Keratinocyte (primary cell): ENCODE data around the gene ACTN1. TPM values are rescaled to one million over a fixed set of nuclear protein-coding genes. Genes with fewer than 3 reads are reported as not detected.

ENCODE experiments used
- DNase-seq: peaks from one replicate; pipeline ENCODE4 v3.0.0-alpha.2; 2011; ENCODE audit warnings: low read depth, missing footprints, low spot score
- FAIRE-seq: peaks from 2 replicates; lab custom pipeline; 2011; peaks lifted over from hg19 to GRCh38; lab: Jason Lieb, UNC
- H2AFZ ChIP-seq: 2 replicates; pipeline ENCODE4 v1.6.0; 2012; ENCODE audit warnings: low read length, control low read depth, inconsistent platforms; ENCODE audit not compliant: control insufficient read depth
- H3K27ac ChIP-seq: 2 replicates; pipeline ENCODE4 v1.5.1; 2011; ENCODE audit warnings: low read length; ENCODE audit not compliant: control insufficient read depth, insufficient read depth
- H3K27me3 ChIP-seq: 3 replicates; pipeline ENCODE4 v1.6.0; 2011; ENCODE audit warnings: low read length; ENCODE audit not compliant: control insufficient read depth, insufficient read depth; ENCODE audit errors: extremely low read depth
- H3K36me3 ChIP-seq, 2 experiments: 2 replicates in 1 of 2; 3 replicates in 1 of 2; pipeline ENCODE4 v1.5.1; 2011; ENCODE audit warnings: low read length in 2 of 2, mild to moderate bottlenecking in 1 of 2; ENCODE audit not compliant: control insufficient read depth in 2 of 2, insufficient read depth in 2 of 2; ENCODE audit errors: extremely low read depth in 1 of 2
- H3K4me1 ChIP-seq: 3 replicates; pipeline ENCODE4 v1.5.1; 2011; ENCODE audit warnings: low read length; ENCODE audit not compliant: control insufficient read depth, insufficient read depth; ENCODE audit errors: extremely low read depth
- H3K4me2 ChIP-seq: 3 replicates; pipeline ENCODE4 v1.6.0; 2011; ENCODE audit warnings: low read depth, low read length; ENCODE audit not compliant: control insufficient read depth, insufficient read depth; ENCODE audit errors: extremely low read depth
- H3K4me3 ChIP-seq, 3 experiments: fragments of 200-600 bp in 1 of 3; sonication (generic) in 1 of 3; 2 replicates in 2 of 3; 3 replicates in 1 of 3; pipeline ENCODE4 v1.5.1; 2011 to 2016; ENCODE audit warnings: low read length in 3 of 3, mild to moderate bottlenecking in 3 of 3, control low read depth in 2 of 3, inconsistent platforms in 1 of 3, low read depth in 1 of 3, mixed read lengths in 1 of 3, mixed run types in 1 of 3, moderate library complexity in 1 of 3; ENCODE audit not compliant: control insufficient read depth in 2 of 3, insufficient read depth in 2 of 3; ENCODE audit errors: extremely low read depth in 1 of 3
- H3K79me2 ChIP-seq: 2 replicates; pipeline ENCODE4 v1.6.0; 2012; ENCODE audit warnings: low read length; ENCODE audit not compliant: control insufficient read depth, insufficient read depth
- H3K9ac ChIP-seq: 3 replicates; pipeline ENCODE4 v1.6.0; 2011; ENCODE audit warnings: low read length; ENCODE audit not compliant: control insufficient read depth, insufficient read depth; ENCODE audit errors: extremely low read depth
- H3K9me1 ChIP-seq: 3 replicates; pipeline ENCODE4 v1.6.0; 2011; ENCODE audit warnings: low read length; ENCODE audit not compliant: control insufficient read depth, insufficient read depth; ENCODE audit errors: extremely low read depth
- H3K9me3 ChIP-seq: 2 replicates; pipeline ENCODE4 v1.5.1; 2012; ENCODE audit warnings: low read depth, low read length; ENCODE audit not compliant: control insufficient read depth
- H4K20me1 ChIP-seq: 3 replicates; pipeline ENCODE4 v1.6.0; 2011; ENCODE audit warnings: low read length; ENCODE audit not compliant: control insufficient read depth, insufficient read depth; ENCODE audit errors: extremely low read depth
- CTCF ChIP-seq, 3 experiments: IDR thresholded peaks in 1 of 3; conservative IDR thresholded peaks in 1 of 3; optimal IDR thresholded peaks in 1 of 3; 2 replicates in 2 of 3; 3 replicates in 1 of 3; pipeline versions ENCODE3 to v1.5.1; 2011; ENCODE audit warnings: low read length in 3 of 3, mild to moderate bottlenecking in 3 of 3, moderate library complexity in 2 of 3, control low read depth in 1 of 3, inconsistent platforms in 1 of 3; ENCODE audit not compliant: insufficient read depth in 2 of 3; ENCODE audit errors: extremely low read depth in 1 of 3
- EZH2 ChIP-seq: IDR thresholded peaks from one replicate; pipeline ENCODE4 v1.6.1; 2012; ENCODE audit warnings: inconsistent platforms, mild to moderate bottlenecking, low read length, moderate library complexity
- dilution Hi-C: fragments of 300-500 bp; cut with MboI; formaldehyde crosslinking; loops from one replicate; pipeline ENCODE4 v1.7.0; 2020; ENCODE audit warnings: low sequenced_read_pairs; ENCODE audit not compliant: extremely low pct_ligation_motif_present
- polyA plus RNA-seq, 5 experiments: library from polyadenylated mRNA; depleted of rRNA in 3 of 5; stranded (reverse) in 3 of 5; stranded (forward) in 1 of 5; unstranded in 1 of 5; fragments of >200 nt; gene quantifications; 1 replicate in 1 of 5; 2 replicates in 3 of 5; 3 replicates in 1 of 5; pipeline versions ENCODE4 v1.2.1 to v1.2.3, GENCODE V29; 2011 to 2012; ENCODE audit warnings: missing spikeins in 2 of 5, low read depth in 1 of 5, low replicate concordance in 1 of 5

Gene ACTN1
- polyA plus RNA-seq, 1 donor (not counting 4 experiments of a cell fraction or from before 2014, with no cell fraction given) = 558 TPM

- H3K9me3 ChIP-seq = no peaks in the 10 kb centered on the region
- peaks cover 0 to 2% of the 10 kb centered on the region in 2 experiments for H3K36me3 ChIP-seq
- FAIRE-seq (no peak), DNase-seq (no peak)
- H4K20me1 ChIP-seq = no peaks in the 10 kb centered on the region
- no peaks in the 10 kb centered on the region for H3K79me2 ChIP-seq
- dilution Hi-C loops = no loop called here
- no peaks in the 10 kb centered on the region for H3K9me1 ChIP-seq
- no peak overlapping the region for H3K27ac ChIP-seq
- peaks cover 6% of the 10 kb centered on the region for H3K4me1 ChIP-seq
- H3K4me3 ChIP-seq = no peak overlapping the region
- H3K4me2 ChIP-seq = no peak overlapping the region
- H2AFZ ChIP-seq = no peak overlapping the region
- no peak overlapping the region for H3K9ac ChIP-seq
- H3K27me3 ChIP-seq = no peaks in the 10 kb centered on the region
- TF ChIP-seq EZH2 = no peak
- no peak for TF ChIP-seq CTCF (optimal IDR thresholded peaks at IDR 0.05 in 1 of 3, IDR thresholded peaks at IDR 0.05 in 1 of 3, conservative IDR thresholded peaks at IDR 0.05 in 1 of 3; ENCODE audit: extremely low read depth in 1 of 3, insufficient read depth in 2 of 3, low read length in 3 of 3)
Measured at GRCh38 chr14:68836082-68836481, 143.0 kb downstream of the ACTN1 start.

GRCh38 chr14:68834816-68835215, 144.3 kb downstream of the ACTN1 start:
- no peaks in the 10 kb centered on the region for H4K20me1 ChIP-seq
- H3K27ac ChIP-seq = no peak overlapping the region
- no peak overlapping the region for H3K4me3 ChIP-seq
- no peak for TF ChIP-seq EZH2
- TF ChIP-seq CTCF (optimal IDR thresholded peaks at IDR 0.05 in 1 of 3, IDR thresholded peaks at IDR 0.05 in 1 of 3, conservative IDR thresholded peaks at IDR 0.05 in 1 of 3; ENCODE audit: extremely low read depth in 1 of 3, insufficient read depth in 2 of 3, low read length in 3 of 3) = no peak
- H2AFZ ChIP-seq = no peak overlapping the region
- H3K9me3 ChIP-seq = no peaks in the 10 kb centered on the region
- H3K4me1 ChIP-seq = no peaks in the 10 kb centered on the region
- no peak overlapping the region for H3K4me2 ChIP-seq
- FAIRE-seq (no peak), DNase-seq (no peak)
- H3K9ac ChIP-seq = no peak overlapping the region
- no peaks in the 10 kb centered on the region for H3K27me3 ChIP-seq
- H3K36me3 ChIP-seq = peaks cover 0 to 2% of the 10 kb centered on the region in 2 experiments
- dilution Hi-C loops = no loop called here
- H3K79me2 ChIP-seq = no peaks in the 10 kb centered on the region
- no peaks in the 10 kb centered on the region for H3K9me1 ChIP-seq
